NAMALWA (cell line): ENCODE measurements around the gene SMG9.

Experiments
- DNase-seq: peaks from one replicate; pipeline ENCODE4 v3.0.0-alpha.2; 2015; ENCODE audit warnings: low spot score

Gene SMG9

DNA sequence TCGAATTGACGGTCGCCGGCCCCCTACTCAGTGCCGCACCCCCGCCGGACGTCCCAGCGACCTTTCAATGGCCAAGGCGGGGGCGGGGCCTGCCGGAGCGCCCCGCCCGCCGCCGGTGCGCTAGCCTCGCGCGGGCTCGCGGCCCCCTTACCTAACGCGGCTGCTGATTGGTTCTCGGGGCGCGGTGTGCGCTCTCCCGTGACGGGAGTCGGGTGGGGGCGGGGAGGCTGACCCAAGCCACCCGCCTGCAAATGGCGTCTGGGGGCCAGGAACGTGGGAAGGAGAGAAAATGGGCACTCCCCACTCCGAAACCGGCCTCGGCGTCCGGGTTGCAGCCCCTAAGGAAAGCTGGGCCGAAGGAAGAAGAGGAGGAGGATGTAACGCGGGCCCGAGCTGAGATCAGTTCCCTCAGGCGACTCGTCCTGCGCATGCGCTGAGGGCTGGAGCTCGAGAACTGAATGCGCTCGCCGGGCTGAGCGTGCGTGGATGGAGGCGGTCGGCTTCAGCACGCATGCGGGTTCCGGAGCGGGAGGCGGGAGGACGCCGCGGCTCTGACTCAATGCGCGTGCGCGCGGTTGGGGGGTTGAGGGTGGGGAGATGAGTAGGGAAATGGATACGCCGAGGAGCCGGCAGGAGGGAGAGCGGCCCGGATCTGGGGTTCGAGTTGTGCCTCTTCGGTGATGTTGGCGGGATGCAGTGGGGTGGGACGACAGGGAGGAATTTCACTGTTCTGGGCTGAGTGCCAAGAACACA is at the start of gene SMG9:
Gene SMG9, minus strand, starts transcription at position 460 of the 753 bp plus-strand sequence. CDS start 4,221 bp downstream, outside the sequence.
- peak; percentile 98 for DNase-seq

DNA sequence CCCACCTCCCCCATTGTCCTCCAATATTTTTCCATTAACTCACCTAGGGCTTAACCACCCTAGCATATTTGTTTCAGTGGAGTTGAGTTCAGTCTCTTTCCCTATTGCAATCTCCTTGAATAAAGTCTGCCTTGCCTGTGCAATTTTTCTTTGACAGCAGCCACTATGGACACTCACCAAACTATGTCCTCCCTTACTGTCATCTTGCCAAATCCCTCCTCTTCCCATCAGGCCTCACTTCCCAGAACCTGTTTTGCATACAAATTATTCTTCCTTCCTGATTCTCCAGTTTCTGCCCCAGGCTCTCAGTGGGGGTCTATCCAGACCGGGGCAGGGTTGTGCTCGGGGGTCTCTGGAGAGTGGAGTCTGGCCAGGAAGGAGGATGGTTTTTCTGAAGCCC is 49.7 kb upstream of the SMG9 start:
- no peak for DNase-seq

- DNase-seq: no peak
Observed at GRCh38 chr19:43802216-43802951, 47.6 kb upstream of the SMG9 start, which contains the start of gene LYPD5. Gene LYPD5, minus strand, starts transcription at chr19:43802447. Its CDS starts 67 bp downstream, at chr19:43802380.

DNA sequence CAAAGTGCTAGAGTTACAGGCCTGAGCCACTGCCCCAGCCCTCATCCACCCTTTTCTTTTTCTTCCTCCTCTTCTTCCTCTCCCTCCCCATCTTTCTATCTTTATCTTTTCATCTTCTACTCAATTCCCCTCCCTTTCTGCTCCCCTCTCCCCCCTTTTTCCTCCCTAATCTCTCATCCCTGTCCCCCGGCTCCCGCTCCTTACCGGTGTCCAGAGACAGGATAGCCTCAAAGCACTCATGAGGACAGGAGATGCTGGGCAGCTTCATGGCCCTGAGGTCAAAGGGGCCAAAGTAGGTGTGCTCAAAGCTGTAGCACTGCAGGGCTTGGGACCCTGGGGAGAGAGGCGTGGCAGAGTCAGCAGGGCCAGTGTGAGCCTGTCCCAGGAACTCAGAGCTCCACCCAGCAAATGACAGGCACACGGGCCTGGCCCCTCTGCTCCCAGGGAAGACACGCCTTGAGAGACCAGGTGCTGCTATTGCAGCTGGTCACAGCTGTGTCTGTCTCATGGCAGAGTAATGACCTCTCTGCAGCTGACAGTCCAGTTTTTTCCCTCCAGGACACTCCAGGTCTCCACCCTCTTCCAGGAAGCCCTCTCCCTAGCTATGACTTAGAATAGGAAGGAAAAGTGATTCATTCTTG is 44.9 kb upstream of the SMG9 start:
- no peak for DNase-seq

GRCh38 chr19:43798546-43799409 is 44.0 kb upstream of the SMG9 start:
- no peak for DNase-seq

DNA sequence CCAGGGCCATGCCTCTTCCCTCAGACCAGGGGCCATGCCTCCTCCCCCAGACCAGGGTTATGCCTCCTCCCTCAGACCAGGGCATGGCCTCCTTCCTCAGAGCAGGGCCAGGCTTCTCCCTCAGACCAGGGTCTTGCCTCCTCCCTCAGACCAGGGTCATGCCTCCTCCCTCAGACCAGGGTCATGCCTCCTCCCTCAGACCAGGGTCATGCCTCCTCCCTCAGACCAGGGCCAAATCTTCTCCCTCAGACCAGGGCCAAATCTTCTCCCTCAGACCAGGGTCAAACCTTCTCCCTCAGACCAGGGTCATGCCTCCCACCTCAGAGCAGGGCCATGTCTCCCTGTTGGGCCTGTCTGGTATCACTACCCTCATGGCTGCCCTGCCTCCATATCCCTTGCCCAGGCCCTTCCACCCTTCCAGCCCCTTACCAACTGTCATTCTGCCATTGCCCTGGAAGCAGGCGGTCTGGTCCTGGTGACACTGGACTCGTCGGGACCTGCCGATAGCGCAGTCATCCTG is 43.3 kb upstream of the SMG9 start:
- DNase-seq: no peak

- no peak for DNase-seq
Observed at GRCh38 chr19:43797556-43797955, 42.8 kb upstream of the SMG9 start.

DNA sequence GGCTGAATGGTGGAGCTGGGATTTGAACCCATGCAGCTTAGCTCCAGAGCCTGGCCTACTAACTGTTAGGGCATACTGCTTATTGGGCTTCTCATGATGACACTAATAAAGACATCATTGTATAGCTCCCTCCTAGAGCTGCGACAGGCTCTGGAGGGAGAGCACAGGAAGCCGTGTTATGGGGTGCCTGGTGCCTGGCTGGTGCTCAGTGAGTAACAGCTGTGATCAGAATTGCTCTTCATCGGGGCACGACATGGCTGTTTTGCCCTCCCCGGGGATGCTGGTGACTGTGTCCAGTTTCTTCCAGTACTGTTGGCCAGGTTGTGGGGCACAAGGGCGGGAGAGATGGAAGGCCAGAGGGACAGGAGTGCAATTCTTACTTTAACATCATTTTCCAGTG is 42.4 kb upstream of the SMG9 start:
- no peak for DNase-seq

DNA sequence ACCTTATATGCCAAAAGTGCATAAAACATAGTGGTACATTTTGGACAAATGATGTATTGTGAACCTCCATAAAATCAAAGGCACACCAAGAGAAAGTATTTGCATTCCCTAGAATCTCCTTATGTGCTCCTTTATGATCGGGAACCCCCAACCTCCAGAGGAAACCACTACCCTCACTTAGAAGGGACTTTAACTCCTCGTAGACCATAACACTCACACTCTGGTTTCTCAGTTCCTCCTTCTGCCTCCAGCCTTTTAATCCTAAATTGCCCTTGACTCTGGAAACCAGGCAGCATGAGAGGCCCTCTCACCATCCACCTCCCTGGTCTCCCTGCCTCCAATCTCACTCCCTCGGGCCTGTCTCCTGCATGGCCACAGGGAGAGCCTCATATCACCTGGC is 35.8 kb upstream of the SMG9 start:
- DNase-seq: no peak

GRCh38 chr19:43789029-43789428 is 34.3 kb upstream of the SMG9 start:
- peak; percentile 32 for DNase-seq

- no peak for DNase-seq
Observed at GRCh38 chr19:43786665-43787064, 31.9 kb upstream of the SMG9 start.

- DNase-seq: peak; percentile 80
Observed at GRCh38 chr19:43784981-43785808, 30.4 kb upstream of the SMG9 start.

GRCh38 chr19:43784241-43784980 is 29.6 kb upstream of the SMG9 start:
- DNase-seq: peak; percentile 54

GRCh38 chr19:43783636-43784035 is 28.9 kb upstream of the SMG9 start:
- no peak for DNase-seq

DNA sequence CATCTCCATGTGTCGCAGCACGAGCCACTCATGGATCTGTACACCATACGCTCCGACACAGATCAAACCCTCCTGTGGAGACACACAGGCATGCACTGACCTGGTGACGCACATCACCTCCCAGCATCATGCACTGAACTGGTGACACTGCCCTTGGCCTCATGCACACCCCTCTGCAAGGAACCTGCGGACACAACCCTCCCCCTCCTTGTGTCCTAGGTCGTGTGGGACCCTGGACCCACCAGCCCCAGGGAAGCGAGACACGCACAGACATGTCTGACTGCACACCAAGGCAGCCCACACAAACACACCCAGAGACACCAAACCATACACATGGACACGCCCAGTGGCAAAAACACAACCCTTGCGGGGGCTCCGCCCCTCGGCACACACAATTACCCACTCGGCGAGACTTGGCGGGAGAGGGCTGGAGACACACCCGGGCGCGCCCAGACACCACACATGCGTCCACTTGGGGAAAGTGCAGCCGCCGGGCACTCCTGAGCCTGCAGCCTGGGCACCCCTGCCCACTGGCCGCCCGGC is 28.0 kb upstream of the SMG9 start:
- no peak for DNase-seq

GRCh38 chr19:43782311-43782660 is 27.5 kb upstream of the SMG9 start:
- no peak for DNase-seq

DNA sequence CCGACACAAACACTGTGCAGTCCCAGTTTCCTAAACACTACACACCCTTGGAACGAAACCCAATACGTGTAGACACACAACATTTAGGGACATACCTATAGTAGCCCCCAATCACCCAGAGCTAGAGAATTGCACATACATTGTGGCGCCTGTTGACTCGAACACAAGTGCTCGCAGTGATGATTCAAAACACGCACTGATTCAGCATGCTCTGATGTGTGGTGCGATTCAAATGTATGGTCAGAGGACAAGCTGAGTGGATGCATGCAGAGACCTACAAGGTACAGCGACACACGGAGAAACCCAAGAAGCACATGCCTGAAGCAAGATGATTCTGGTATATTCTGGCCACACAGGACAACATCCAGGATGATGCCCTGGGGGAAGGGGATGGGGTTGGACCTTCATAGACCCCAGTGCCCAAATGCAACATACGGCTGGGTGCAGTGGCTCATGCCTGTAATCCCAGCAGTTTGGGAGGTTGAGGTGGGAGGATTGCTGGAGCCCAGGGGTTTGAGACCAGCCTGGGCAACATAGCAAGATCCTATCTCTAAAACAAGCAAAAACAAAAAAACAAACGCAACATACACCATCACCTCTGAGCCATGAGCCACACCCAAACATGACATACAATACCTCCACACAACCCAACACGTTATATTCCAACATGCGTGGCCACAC is 27.0 kb upstream of the SMG9 start:
- DNase-seq: no peak

DNA sequence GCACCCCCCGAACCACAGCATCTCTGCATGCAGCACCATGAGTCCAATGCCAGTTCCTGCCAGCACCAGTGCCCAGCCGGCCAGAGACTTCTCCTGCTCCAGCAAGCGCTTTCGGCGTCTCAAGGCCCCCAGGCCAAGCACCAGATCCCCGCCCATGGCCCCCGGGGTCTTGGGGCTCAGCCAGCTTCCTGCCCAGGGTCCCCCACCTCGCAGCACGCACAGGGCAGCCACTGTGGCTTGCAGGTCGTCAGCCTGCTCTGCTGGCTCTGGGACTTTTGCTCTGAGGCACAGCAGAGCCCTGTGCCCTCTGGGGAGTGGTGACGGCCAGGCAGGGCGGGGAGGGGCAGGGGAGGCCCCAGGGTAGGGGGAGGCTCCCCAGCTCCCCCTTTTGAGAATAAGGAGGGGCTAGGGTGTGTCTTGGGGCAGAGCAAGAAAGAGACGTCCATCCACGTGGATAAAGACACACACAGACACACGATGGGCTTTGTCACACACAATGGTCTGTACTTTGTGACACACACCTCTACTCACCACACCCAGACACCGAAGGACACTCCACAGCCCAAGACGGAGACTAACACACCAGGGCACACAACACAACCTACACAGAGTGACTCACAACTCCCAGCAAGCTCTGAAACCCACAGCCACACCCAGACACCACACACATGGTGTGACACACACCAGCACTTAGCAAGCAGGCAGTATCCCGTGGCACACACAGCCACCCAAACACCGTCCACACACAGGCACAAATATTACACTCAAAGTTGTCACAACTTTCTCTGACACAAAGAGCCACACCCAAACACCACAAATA is 26.2 kb upstream of the SMG9 start, which contains the start of gene KCNN4:
Gene KCNN4, minus strand, starts transcription at position 268 of the 820 bp plus-strand sequence. Its CDS starts 112 bp downstream, at position 156.
- DNase-seq: peak; percentile 29
